ENCODE results near the gene KCNIP1. TPM values are rescaled to one million over a fixed set of nuclear protein-coding genes. Genes with fewer than 3 reads are reported as not detected.

The KCNIP1 gene
- total RNA-seq, 1 donor from 2014 or later: 0.45 TPM

- Histone ChIP-seq H3K9me3 (ENCODE audit: insufficient read depth, low read depth, low read length) (no peaks in the 10 kb centered on the region), H3K27me3 (ENCODE audit: insufficient read depth, low read length) (no peaks in the 10 kb centered on the region), H3K27ac (ENCODE audit: low read depth, low read length) (no peak overlapping the region), H3K9ac (ENCODE audit: low read length) (no peak overlapping the region), H4K20me1 (ENCODE audit: insufficient read depth, low read length) (no peaks in the 10 kb centered on the region), H2AFZ (ENCODE audit: low read depth, low read length) (no peak overlapping the region), H3K36me3 (ENCODE audit: insufficient read depth, low read length) (no peaks in the 10 kb centered on the region), H3K4me2 (ENCODE audit: low read length) (no peak overlapping the region), H3K4me3 (ENCODE audit: insufficient read depth, low read depth, low read length) (no peak overlapping the region), H3K79me2 (ENCODE audit: insufficient read depth, low read length) (no peaks in the 10 kb centered on the region), H3K4me1 (ENCODE audit: insufficient read depth, low read length) (no peaks in the 10 kb centered on the region)
- Mint-ChIP-seq H3K4me3 (ENCODE audit: unreplicated experiment) (no peak overlapping the region), H3K4me1 (ENCODE audit: low read depth, unreplicated experiment) (no peaks in the 10 kb centered on the region), H3K36me3 (ENCODE audit: low read depth, unreplicated experiment) (no peaks in the 10 kb centered on the region), H3K9me3 (ENCODE audit: unreplicated experiment) (peaks cover 2% of the 10 kb centered on the region), H3K27me3 (ENCODE audit: low read depth, unreplicated experiment) (peaks cover 20% of the 10 kb centered on the region), H3K27ac (ENCODE audit: unreplicated experiment) (no peak overlapping the region)
- no peak for TF ChIP-seq CTCF (IDR thresholded peaks at IDR 0.05; ENCODE audit: insufficient read depth, low read depth, low read length)
- no peak for TF ChIP-seq EZH2 (IDR thresholded peaks at IDR 0.05; ENCODE audit: insufficient read depth, low read length)
- DNase-seq (ENCODE audit: low read depth): no peak
- no peak for FAIRE-seq
These were observed 218.5 kb downstream of the KCNIP1 start for GRCh38 chr5:170722316-170722715.

GRCh38 chr5:170731052-170731451 lies 227.2 kb downstream of the KCNIP1 start:
- Histone ChIP-seq H2AFZ (ENCODE audit: low read depth, low read length) (no peak overlapping the region), H3K4me1 (ENCODE audit: insufficient read depth, low read length) (no peaks in the 10 kb centered on the region), H3K9ac (ENCODE audit: low read length) (no peak overlapping the region), H3K4me3 (ENCODE audit: insufficient read depth, low read depth, low read length) (no peak overlapping the region), H3K27me3 (ENCODE audit: insufficient read depth, low read length) (no peaks in the 10 kb centered on the region), H3K4me2 (ENCODE audit: low read length) (no peak overlapping the region), H3K79me2 (ENCODE audit: insufficient read depth, low read length) (no peaks in the 10 kb centered on the region), H3K9me3 (ENCODE audit: insufficient read depth, low read depth, low read length) (peaks cover 5% of the 10 kb centered on the region), H3K27ac (ENCODE audit: low read depth, low read length) (no peak overlapping the region), H4K20me1 (ENCODE audit: insufficient read depth, low read length) (no peaks in the 10 kb centered on the region), H3K36me3 (ENCODE audit: insufficient read depth, low read length) (no peaks in the 10 kb centered on the region)
- FAIRE-seq (no peak), DNase-seq (ENCODE audit: low read depth) (no peak)
- TF ChIP-seq EZH2 (IDR thresholded peaks at IDR 0.05; ENCODE audit: insufficient read depth, low read length) (no peak), CTCF (IDR thresholded peaks at IDR 0.05; ENCODE audit: insufficient read depth, low read depth, low read length) (no peak)
- Mint-ChIP-seq H3K4me1 (ENCODE audit: low read depth, unreplicated experiment) (no peaks in the 10 kb centered on the region), H3K27me3 (ENCODE audit: low read depth, unreplicated experiment) (peaks cover 8% of the 10 kb centered on the region), H3K9me3 (ENCODE audit: unreplicated experiment) (peaks cover 12% of the 10 kb centered on the region), H3K4me3 (ENCODE audit: unreplicated experiment) (no peak overlapping the region), H3K27ac (ENCODE audit: unreplicated experiment) (no peak overlapping the region), H3K36me3 (ENCODE audit: low read depth, unreplicated experiment) (no peaks in the 10 kb centered on the region)

GRCh38 chr5:170732685-170733084 lies 228.9 kb downstream of the KCNIP1 start:
- H3K4me3 Mint-ChIP-seq (ENCODE audit: unreplicated experiment): no peak overlapping the region

More at GRCh38 chr5:170732685-170733084, 228.9 kb downstream of the KCNIP1 start:
- Histone ChIP-seq H3K4me3 (ENCODE audit: insufficient read depth, low read depth, low read length) (no peak overlapping the region), H3K27ac (ENCODE audit: low read depth, low read length) (no peak overlapping the region), H3K27me3 (ENCODE audit: insufficient read depth, low read length) (no peaks in the 10 kb centered on the region), H3K4me2 (ENCODE audit: low read length) (no peak overlapping the region), H3K9me3 (ENCODE audit: insufficient read depth, low read depth, low read length) (peaks cover 5% of the 10 kb centered on the region), H2AFZ (ENCODE audit: low read depth, low read length) (no peak overlapping the region), H4K20me1 (ENCODE audit: insufficient read depth, low read length) (no peaks in the 10 kb centered on the region), H3K9ac (ENCODE audit: low read length) (no peak overlapping the region), H3K79me2 (ENCODE audit: insufficient read depth, low read length) (no peaks in the 10 kb centered on the region), H3K36me3 (ENCODE audit: insufficient read depth, low read length) (no peaks in the 10 kb centered on the region), H3K4me1 (ENCODE audit: insufficient read depth, low read length) (no peaks in the 10 kb centered on the region)
- no peak for FAIRE-seq
- no peak for DNase-seq (ENCODE audit: low read depth)
- Mint-ChIP-seq H3K36me3 (ENCODE audit: low read depth, unreplicated experiment) (no peaks in the 10 kb centered on the region), H3K27ac (ENCODE audit: unreplicated experiment) (no peak overlapping the region), H3K4me1 (ENCODE audit: low read depth, unreplicated experiment) (no peaks in the 10 kb centered on the region), H3K9me3 (ENCODE audit: unreplicated experiment) (peaks cover 18% of the 10 kb centered on the region), H3K27me3 (ENCODE audit: low read depth, unreplicated experiment) (peaks cover 8% of the 10 kb centered on the region)
- TF ChIP-seq EZH2 (IDR thresholded peaks at IDR 0.05; ENCODE audit: insufficient read depth, low read length) (no peak), CTCF (IDR thresholded peaks at IDR 0.05; ENCODE audit: insufficient read depth, low read depth, low read length) (no peak)
